ENCODE data around the gene ZBTB17.

The ZBTB17 gene

GRCh38 chr1:16015960-16016901 is 40.3 kb upstream of the ZBTB17 start:
- DNase-seq: no peak
- H3K4ac ChIP-seq (ENCODE audit: low read depth in 1 of 2, low read length in 2 of 2): peak overlapping the region in 1 of 2 experiments; percentile 41
- H3K23ac ChIP-seq (ENCODE audit: low read length in 2 of 2): no peak overlapping the region
- peak overlapping the region; percentile 86 for H3K9ac ChIP-seq (ENCODE audit: low read length)
- H3K4me3 ChIP-seq (ENCODE audit: insufficient read depth in 1 of 2, low read depth in 1 of 2, low read length in 2 of 2): peak overlapping the region in 1 of 2 experiments; percentile 76
- H2BK120ac ChIP-seq (ENCODE audit: low read depth, low read length): no peak overlapping the region
- no peaks in the 10 kb centered on the region for H3K9me3 ChIP-seq (ENCODE audit: control insufficient read depth, low read length)
- peaks cover 44% of the 10 kb centered on the region for H3K4me1 ChIP-seq (ENCODE audit: control insufficient read depth, insufficient read depth, low read depth, low read length)
- 84% methylated on average over 23 of the region's 23 CpGs for WGBS
- no peak overlapping the region for H4K91ac ChIP-seq (ENCODE audit: low read length)
- H4K8ac ChIP-seq (ENCODE audit: low read length): no peak overlapping the region
- H2BK5ac ChIP-seq (ENCODE audit: low read depth, low read length, poor library complexity, severe bottlenecking): no peak overlapping the region
- H2BK15ac ChIP-seq (ENCODE audit: low read depth, poor library complexity, severe bottlenecking): peak overlapping the region; percentile 68
- no peak overlapping the region for H2AFZ ChIP-seq (ENCODE audit: low read depth, low read length)
- peak overlapping the region in 1 of 2 experiments; percentile 55 for H3K18ac ChIP-seq (ENCODE audit: low read depth in 1 of 2, low read length in 2 of 2)
- no peak overlapping the region for H2AK5ac ChIP-seq (ENCODE audit: low read length, severe bottlenecking)
- no peaks in the 10 kb centered on the region for H3K27me3 ChIP-seq (ENCODE audit: control insufficient read depth in 1 of 2, insufficient read depth in 1 of 2, low read length in 2 of 2)
- no peak overlapping the region for H3K27ac ChIP-seq (ENCODE audit: low read length, poor library complexity, severe bottlenecking)
- no peaks in the 10 kb centered on the region for H3K79me1 ChIP-seq (replicated peaks; ENCODE audit: low read length, poor library complexity, severe bottlenecking)
- no peak overlapping the region for H3K4me2 ChIP-seq (ENCODE audit: low read length, poor library complexity, severe bottlenecking)
- peak overlapping the region in 1 of 2 experiments; percentile 87 for H2BK12ac ChIP-seq (ENCODE audit: low read length in 2 of 2)
- H3K36me3 ChIP-seq (ENCODE audit: control insufficient read depth in 1 of 2, insufficient read depth in 2 of 2, low read depth in 1 of 2, low read length in 2 of 2): no peaks in the 10 kb centered on the region
- H3K14ac ChIP-seq (ENCODE audit: low read length in 2 of 2): no peak overlapping the region

GRCh38 chr1:16015491-16015890 is 39.6 kb upstream of the ZBTB17 start:
- no peak overlapping the region for H3K4me2 ChIP-seq (ENCODE audit: low read length, poor library complexity, severe bottlenecking)
- H3K36me3 ChIP-seq (ENCODE audit: control insufficient read depth in 1 of 2, insufficient read depth in 2 of 2, low read depth in 1 of 2, low read length in 2 of 2): no peaks in the 10 kb centered on the region
- H2BK15ac ChIP-seq (ENCODE audit: low read depth, poor library complexity, severe bottlenecking): peak overlapping the region; percentile 71
- H3K4me3 ChIP-seq (ENCODE audit: insufficient read depth in 1 of 2, low read depth in 1 of 2, low read length in 2 of 2): no peak overlapping the region
- no peaks in the 10 kb centered on the region for H3K27me3 ChIP-seq (ENCODE audit: control insufficient read depth in 1 of 2, insufficient read depth in 1 of 2, low read length in 2 of 2)
- H2AFZ ChIP-seq (ENCODE audit: low read depth, low read length): no peak overlapping the region
- H3K4me1 ChIP-seq (ENCODE audit: control insufficient read depth, insufficient read depth, low read depth, low read length): peaks cover 44% of the 10 kb centered on the region
- H2BK120ac ChIP-seq (ENCODE audit: low read depth, low read length): no peak overlapping the region
- no peak overlapping the region for H3K14ac ChIP-seq (ENCODE audit: low read length in 2 of 2)
- H3K18ac ChIP-seq (ENCODE audit: low read depth in 1 of 2, low read length in 2 of 2): peak overlapping the region in 1 of 2 experiments; percentile 54
- no peak overlapping the region for H3K27ac ChIP-seq (ENCODE audit: low read length, poor library complexity, severe bottlenecking)
- H3K79me1 ChIP-seq (replicated peaks; ENCODE audit: low read length, poor library complexity, severe bottlenecking): no peaks in the 10 kb centered on the region
- H2BK12ac ChIP-seq (ENCODE audit: low read length in 2 of 2): peak overlapping the region in 1 of 2 experiments; percentile 87
- DNase-seq: no peak
- H3K9ac ChIP-seq (ENCODE audit: low read length): no peak overlapping the region
- no peaks in the 10 kb centered on the region for H3K9me3 ChIP-seq (ENCODE audit: control insufficient read depth, low read length)
- no peak overlapping the region for H3K23ac ChIP-seq (ENCODE audit: low read length in 2 of 2)
- H2BK5ac ChIP-seq (ENCODE audit: low read depth, low read length, poor library complexity, severe bottlenecking): no peak overlapping the region
- H4K91ac ChIP-seq (ENCODE audit: low read length): peak overlapping the region; percentile 20
- no peak overlapping the region for H4K8ac ChIP-seq (ENCODE audit: low read length)
- H2AK5ac ChIP-seq (ENCODE audit: low read length, severe bottlenecking): no peak overlapping the region
- WGBS: 97% methylated on average over 25 of the region's 25 CpGs
- H3K4ac ChIP-seq (ENCODE audit: low read depth in 1 of 2, low read length in 2 of 2): peak overlapping the region in 1 of 2 experiments; percentile 13

- Histone ChIP-seq H4K8ac (ENCODE audit: low read length) (no peak overlapping the region), H3K79me1 (replicated peaks; ENCODE audit: low read length, poor library complexity, severe bottlenecking) (no peaks in the 10 kb centered on the region), H3K4ac (ENCODE audit: low read depth in 1 of 2, low read length in 2 of 2) (peak overlapping the region in 1 of 2 experiments; percentile 13), H2AK5ac (ENCODE audit: low read length, severe bottlenecking) (no peak overlapping the region), H3K27ac (ENCODE audit: low read length, poor library complexity, severe bottlenecking) (no peak overlapping the region), H2BK15ac (ENCODE audit: low read depth, poor library complexity, severe bottlenecking) (peak overlapping the region; percentile 92), H2BK12ac (ENCODE audit: low read length in 2 of 2) (peak overlapping the region in 1 of 2 experiments; percentile 45), H2BK5ac (ENCODE audit: low read depth, low read length, poor library complexity, severe bottlenecking) (no peak overlapping the region), H3K36me3 (ENCODE audit: control insufficient read depth in 1 of 2, insufficient read depth in 2 of 2, low read depth in 1 of 2, low read length in 2 of 2) (no peaks in the 10 kb centered on the region), H3K4me2 (ENCODE audit: low read length, poor library complexity, severe bottlenecking) (no peak overlapping the region), H3K14ac (ENCODE audit: low read length in 2 of 2) (no peak overlapping the region), H3K27me3 (ENCODE audit: control insufficient read depth in 1 of 2, insufficient read depth in 1 of 2, low read length in 2 of 2) (no peaks in the 10 kb centered on the region), H2AFZ (ENCODE audit: low read depth, low read length) (no peak overlapping the region), H3K4me1 (ENCODE audit: control insufficient read depth, insufficient read depth, low read depth, low read length) (peaks cover 41% of the 10 kb centered on the region), H3K18ac (ENCODE audit: low read depth in 1 of 2, low read length in 2 of 2) (no peak overlapping the region), H3K23ac (ENCODE audit: low read length in 2 of 2) (no peak overlapping the region), H3K9ac (ENCODE audit: low read length) (peak overlapping the region; percentile 69), H4K91ac (ENCODE audit: low read length) (peak overlapping the region; percentile 18), H3K4me3 (ENCODE audit: insufficient read depth in 1 of 2, low read depth in 1 of 2, low read length in 2 of 2) (no peak overlapping the region), H3K9me3 (ENCODE audit: control insufficient read depth, low read length) (no peaks in the 10 kb centered on the region), H2BK120ac (ENCODE audit: low read depth, low read length) (no peak overlapping the region)
- no peak for DNase-seq
- WGBS: 83% methylated on average over 14 of the region's 17 CpGs
Observed at GRCh38 chr1:16014509-16015482, 38.9 kb upstream of the ZBTB17 start.
